Heart left ventricle (tissue), 13 donors: ENCODE data around the gene PIP5K1A.

Source experiments
- CTCF ChIP-seq, 12 donors: fragments of 200-600 bp; sonication (generic) in 4 of 12; IDR thresholded peaks; one replicate each; pipeline versions ENCODE4 v1.5.0 to v1.8.0; 2018 to 2022; ENCODE audit warnings: antibody characterized with exemption in 12 of 12, mild to moderate bottlenecking in 5 of 12
- POLR2A ChIP-seq, 2 donors: fragments of 450-650 bp; IDR thresholded peaks; one replicate each; pipeline ENCODE4 v1.6.1; 2017; ENCODE audit warnings: antibody characterized with exemption in 2 of 2, mild to moderate bottlenecking in 2 of 2, moderate library complexity in 2 of 2
- donor health status: ischemic (EF 13 %, LVEDD 7.1; RV severe dilation, severe dysfunction).
- donor health status: DM: no; HTN: yes; CAD: no.
- donor health status: DM: no; HTN: no; CAD: no.
- donor health status: ischemic (EF 25% LVEDD 6.9; RV normal size, moderate dysfunction).
- donor health status: ischemic (EF 25% LVEDD 5.7; RV mildly dilated, moderate dysfunction).
- donor health status: ischemic (EF 35%, LVEDD 5.7; RV mildly dilated, moderate dysfunction).
- donor health status: nonischemic (EF 11% LVEDD 7.7; RV severe dilation, severe dysfunction).
- donor health status: DM: yes; HTN: yes; CAD: no.
- donor health status: PGD.
- donor health status: ischemic (EF 29% LVEDD 5.4; RV normal size, mild dysfunction).
- donor health status: nonischemic (EF 23%, LVEDD 6.1; RV moderate dilation, normal function).

DNA sequence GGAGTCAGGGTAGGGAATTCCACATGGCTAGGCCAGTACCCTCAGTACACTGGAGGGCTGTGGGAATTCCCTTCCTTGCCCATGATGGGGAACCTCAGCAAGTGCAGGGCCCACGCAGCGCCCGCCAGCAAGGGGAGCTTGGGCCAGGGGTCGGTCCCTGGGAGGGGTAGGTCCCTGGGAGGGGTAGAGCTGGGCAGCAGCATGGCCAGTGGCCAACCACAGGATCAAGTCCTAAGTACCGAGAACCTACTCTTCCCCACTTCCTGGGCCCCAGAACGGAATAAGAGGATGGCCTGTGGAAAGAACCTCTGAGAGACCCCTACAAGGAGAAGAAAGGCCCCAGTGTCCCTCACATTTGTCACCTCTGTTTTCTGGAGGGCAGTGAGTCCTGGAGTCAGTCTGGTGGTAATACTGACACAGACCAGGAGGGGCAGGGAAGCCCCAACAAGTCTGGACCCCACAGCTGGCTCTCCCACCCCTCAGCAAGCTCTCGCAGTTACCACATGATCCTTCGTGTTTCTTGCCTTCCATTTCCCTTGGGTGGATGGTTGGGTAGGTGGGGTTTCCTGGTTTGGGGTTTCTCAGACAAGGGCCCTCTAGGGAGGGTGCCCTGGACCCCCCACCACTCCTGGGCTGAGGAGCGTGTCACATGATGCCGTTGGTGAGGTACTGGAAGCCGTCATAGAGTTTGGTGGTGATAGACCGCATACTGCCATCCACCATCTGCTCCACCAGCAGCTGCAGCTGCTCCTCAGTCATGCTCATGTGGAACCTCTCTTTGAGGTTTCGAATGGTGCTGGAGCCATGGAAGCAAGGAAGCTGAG, 94.1 kb downstream of the PIP5K1A start:
- TF ChIP-seq POLR2A (IDR thresholded peaks at IDR 0.05): no peak
- no peak for TF ChIP-seq CTCF (IDR thresholded peaks at IDR 0.05)
